Peyer's patch (tissue), 4 donors: ENCODE measurements around the gene TRPM6.

Experiments used
- POLR2A ChIP-seq, 2 donors: fragments of 450-650 bp; IDR thresholded peaks; one replicate each; pipeline ENCODE4 v1.5.1; 2017; ENCODE audit warnings: antibody characterized with exemption in 2 of 2, mild to moderate bottlenecking in 2 of 2, moderate library complexity in 2 of 2
- TF ChIP-seq, protein P1 (sequence below), 6 experiments: fragments of 450-650 bp in 4 of 6; fragments of 200-600 bp in 2 of 6; sonication (generic) in 1 of 6; IDR thresholded peaks; one replicate each; pipeline ENCODE4 v1.5.1; 2017 to 2019; ENCODE audit warnings: antibody characterized with exemption in 6 of 6, mild to moderate bottlenecking in 3 of 6, moderate library complexity in 1 of 6

DNA sequence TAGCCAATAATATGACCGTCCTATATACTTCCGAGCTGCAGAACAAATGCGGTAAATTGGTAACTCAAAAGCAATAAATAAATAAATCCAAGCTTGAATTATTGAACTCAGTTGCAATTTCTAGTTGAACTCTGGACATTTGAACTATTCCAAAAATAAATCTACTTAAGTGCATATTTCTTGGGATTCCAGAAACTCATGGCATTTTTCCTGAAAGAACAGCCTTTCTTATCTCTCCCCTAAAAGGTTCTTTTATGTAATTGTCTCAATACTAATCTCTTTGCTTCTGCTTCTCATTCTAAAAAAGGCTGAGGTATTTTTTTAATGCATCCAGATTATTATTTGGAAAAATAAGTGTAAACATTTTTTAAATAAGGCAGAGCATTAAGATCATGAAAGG, 131.7 kb downstream of the TRPM6 start:
- no peak for TF ChIP-seq POLR2A (IDR thresholded peaks at IDR 0.05)
- TF ChIP-seq, protein P1, sequence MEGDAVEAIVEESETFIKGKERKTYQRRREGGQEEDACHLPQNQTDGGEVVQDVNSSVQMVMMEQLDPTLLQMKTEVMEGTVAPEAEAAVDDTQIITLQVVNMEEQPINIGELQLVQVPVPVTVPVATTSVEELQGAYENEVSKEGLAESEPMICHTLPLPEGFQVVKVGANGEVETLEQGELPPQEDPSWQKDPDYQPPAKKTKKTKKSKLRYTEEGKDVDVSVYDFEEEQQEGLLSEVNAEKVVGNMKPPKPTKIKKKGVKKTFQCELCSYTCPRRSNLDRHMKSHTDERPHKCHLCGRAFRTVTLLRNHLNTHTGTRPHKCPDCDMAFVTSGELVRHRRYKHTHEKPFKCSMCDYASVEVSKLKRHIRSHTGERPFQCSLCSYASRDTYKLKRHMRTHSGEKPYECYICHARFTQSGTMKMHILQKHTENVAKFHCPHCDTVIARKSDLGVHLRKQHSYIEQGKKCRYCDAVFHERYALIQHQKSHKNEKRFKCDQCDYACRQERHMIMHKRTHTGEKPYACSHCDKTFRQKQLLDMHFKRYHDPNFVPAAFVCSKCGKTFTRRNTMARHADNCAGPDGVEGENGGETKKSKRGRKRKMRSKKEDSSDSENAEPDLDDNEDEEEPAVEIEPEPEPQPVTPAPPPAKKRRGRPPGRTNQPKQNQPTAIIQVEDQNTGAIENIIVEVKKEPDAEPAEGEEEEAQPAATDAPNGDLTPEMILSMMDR (IDR thresholded peaks at IDR 0.05), result no peak
